KOPT-K1 (cell line): ENCODE measurements around the gene BPTF.
"Not testable (repeated sequence)": the region's sequence is repeated elsewhere in the genome, so short reads cannot be mapped to it uniquely, and the experiment has no call there.

Experiments used
- H3K27ac ChIP-seq: fragments of 200-600 bp; sonication (generic); 2 replicates; pipeline ENCODE4 v1.5.1; 2016; ENCODE audit warnings: antibody characterized with exemption, mild to moderate bottlenecking, low read depth, low read length; ENCODE audit not compliant: poor library complexity, severe bottlenecking
- H3K36me3 ChIP-seq: fragments of 200-600 bp; sonication (generic); 2 replicates; pipeline ENCODE4 v1.5.1; 2017; ENCODE audit warnings: antibody characterized with exemption, mild to moderate bottlenecking, low read length, moderate library complexity; ENCODE audit not compliant: insufficient read depth
- H3K9me3 ChIP-seq: fragments of 200-600 bp; sonication (generic); 2 replicates; pipeline ENCODE4 v1.5.1; 2017; ENCODE audit warnings: antibody characterized with exemption, low read length, mild to moderate bottlenecking; ENCODE audit not compliant: insufficient read depth, poor library complexity, severe bottlenecking

Gene BPTF

DNA sequence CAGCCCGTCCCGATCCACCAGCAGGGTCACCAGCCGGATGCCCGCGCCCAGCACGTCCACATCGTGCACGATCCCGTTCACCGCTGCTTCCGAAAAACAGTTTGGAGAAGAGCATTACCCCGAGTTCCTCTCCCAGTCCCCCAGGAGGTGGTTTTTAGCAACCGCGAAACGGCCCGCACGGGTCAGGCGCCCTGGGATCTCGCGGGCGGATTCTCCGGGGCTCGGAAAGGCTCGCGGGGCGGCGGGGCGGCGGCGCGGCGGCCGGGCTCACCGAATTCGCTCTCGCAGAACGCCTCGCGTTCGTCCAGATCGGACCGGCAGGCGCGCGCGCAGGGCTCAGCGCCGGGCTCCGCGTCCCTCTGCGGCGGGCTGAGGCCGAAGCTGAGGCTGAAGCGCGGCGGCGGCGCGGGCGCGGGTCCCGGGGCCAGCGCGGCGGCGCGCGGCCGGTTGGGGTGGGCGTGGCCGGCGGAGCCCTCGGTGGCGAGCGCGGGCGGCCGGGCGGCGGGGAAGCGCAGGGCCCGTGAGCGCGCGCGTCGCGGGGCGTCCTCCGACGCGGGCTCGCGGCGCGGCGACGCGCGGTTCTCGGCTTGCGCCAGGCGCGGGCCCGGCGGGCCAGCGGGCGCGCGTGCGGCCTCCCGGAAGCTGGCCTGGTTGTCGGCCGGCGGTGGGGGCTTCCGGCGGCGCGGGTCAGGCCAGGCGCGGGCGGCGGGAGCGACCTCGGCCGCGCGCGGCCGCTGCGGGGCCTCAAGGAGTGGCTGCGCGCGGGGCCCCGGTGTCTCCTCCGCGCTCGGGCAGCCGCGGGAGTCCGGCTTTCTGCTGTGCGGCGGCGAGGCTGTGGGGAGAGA is 168.1 kb downstream of the BPTF start:
- no peaks in the 10 kb centered on the region for H3K9me3 ChIP-seq
- H3K36me3 ChIP-seq: no peaks in the 10 kb centered on the region
- H3K27ac ChIP-seq: peak overlapping the region; percentile 47

DNA sequence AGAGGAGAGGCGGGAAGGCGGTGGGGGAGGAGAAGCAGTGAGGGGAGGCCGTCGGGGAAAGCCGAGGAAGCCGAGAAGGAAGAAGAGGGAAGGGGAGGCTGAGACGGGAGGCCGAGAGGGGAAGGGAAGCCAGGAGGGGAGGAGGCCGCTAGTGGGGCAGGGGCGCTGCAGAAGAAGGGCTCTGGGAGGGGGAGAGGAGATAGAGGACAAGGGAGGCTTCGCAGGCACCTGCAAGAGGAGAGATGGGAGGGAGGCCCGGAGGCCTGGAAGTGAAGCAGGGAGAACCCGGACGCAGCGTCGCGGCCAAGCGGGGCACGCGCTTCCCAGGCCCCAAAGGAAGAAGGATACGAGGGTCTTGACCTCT is 168.7 kb downstream of the BPTF start:
- H3K9me3 ChIP-seq: no peaks in the 10 kb centered on the region
- H3K36me3 ChIP-seq: no peaks in the 10 kb centered on the region
- peak overlapping the region; percentile 47 for H3K27ac ChIP-seq

DNA sequence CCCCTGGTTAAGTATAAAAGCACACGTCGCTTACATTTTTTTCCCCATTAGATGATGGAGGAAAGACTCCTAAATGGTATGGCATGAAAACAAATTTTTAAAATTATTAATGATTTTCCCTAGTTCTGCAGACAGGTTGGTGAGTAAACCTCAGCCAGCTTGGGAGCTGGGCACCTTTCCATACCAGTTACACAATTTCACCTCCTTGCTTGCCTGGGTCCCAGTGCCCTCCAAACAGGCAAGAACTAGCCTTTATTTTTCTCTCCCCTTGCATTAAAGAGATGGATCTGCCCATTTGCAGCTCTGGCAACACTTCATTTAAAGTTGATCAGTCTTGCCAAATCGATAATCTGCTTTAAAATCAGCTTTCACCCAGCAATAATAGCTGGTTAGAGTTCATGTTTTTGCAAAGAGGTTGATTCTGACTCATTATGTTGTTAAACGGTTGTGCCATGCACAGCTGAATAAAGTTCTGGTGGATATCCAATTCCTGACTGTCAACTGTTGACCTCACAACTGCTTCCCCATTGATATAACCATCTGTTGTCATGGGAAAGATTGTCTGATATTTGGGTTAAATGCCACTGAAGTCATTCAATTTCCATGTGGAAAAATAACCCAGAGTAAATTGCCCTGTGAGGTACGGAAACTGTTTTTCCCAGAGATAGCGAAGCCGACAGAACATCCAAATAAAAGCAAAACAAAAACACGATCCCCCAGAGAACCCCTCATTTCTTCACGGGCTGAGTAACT is 169.7 kb downstream of the BPTF start:
- H3K9me3 ChIP-seq: no peaks in the 10 kb centered on the region
- no peak overlapping the region for H3K27ac ChIP-seq
- no peaks in the 10 kb centered on the region for H3K36me3 ChIP-seq

DNA sequence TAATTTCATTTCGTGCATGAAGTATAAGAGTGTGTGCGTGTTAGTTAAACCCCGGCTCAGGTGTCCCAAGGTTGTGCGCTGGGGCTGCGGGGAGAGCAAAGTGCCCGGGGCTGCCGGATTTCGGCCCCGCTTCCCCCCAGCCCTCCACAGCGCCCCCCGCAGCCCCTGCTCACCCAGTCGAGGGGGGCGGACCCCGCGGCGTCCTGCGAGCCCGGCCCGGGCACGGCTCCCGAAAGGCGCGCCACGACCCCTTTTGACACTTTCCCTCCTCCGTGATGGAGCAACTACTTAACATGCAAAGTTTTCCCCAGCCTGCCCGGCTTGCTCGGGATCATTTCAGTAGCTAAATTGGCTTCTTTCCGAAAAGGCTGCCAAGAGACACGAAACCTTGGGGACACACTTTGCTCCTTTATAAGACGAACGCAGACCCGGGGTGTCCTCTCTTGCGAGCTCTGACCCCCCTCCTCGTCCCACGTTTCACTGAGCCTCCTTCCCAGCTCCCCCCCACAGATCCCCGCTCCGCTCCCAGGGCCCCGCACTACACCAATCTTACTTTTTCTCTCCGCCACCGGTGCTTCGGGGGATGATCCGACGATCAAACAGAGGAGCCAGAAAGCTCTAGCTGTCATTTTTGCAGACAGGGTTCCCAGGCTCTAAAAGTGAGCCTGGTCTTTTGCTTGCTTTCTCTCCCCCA is 170.4 kb downstream of the BPTF start:
- no peaks in the 10 kb centered on the region for H3K9me3 ChIP-seq
- no peak overlapping the region for H3K27ac ChIP-seq
- no peaks in the 10 kb centered on the region for H3K36me3 ChIP-seq

DNA sequence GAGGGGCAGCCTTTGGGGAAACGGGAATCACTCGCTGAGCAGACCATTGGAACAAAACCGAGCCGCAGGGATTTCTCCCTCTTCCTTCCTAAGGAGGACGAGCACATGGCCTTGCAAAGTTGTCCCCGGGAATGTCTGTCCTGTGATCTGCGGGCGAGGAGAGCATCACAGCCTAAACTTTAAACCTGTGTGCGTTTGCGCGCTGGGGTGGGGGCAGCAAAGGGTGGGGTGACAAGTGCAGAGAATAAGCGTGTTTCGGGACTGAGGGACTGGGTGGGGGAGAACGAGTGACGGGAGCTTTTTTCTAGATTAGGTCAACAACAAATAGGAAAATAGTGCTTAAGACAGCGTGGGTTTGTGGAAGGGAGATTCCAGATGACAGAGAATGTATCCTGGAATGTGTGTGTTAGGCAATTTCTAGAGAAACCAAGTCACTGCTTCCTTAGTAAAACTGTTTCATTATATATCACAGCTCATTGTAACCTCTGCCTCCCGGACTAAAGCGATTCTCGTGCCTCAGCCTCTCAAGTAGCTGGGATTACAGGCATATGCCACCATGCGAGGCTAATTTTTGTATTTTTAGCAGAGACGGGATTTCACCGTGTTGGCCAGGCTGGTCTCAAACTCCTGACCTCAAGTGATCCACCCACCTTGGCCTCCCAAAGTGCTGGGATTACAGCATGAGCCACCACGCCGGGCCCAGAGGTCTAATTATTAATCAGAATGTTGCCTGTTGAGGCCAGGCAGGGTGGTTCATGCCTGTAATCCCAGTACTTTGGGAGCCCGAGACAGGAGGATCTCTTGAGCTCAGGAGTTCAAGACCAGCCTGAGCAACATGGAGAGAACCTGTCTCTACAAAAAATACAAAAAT is 171.2 kb downstream of the BPTF start, which contains the start of gene C17orf58:
C17orf58 (minus strand) TSS at position 169 of the 871 bp plus-strand sequence. CDS start 271 bp downstream, outside the sequence.
- not testable (repeated sequence) for H3K36me3 ChIP-seq, H3K27ac ChIP-seq, H3K9me3 ChIP-seq

DNA sequence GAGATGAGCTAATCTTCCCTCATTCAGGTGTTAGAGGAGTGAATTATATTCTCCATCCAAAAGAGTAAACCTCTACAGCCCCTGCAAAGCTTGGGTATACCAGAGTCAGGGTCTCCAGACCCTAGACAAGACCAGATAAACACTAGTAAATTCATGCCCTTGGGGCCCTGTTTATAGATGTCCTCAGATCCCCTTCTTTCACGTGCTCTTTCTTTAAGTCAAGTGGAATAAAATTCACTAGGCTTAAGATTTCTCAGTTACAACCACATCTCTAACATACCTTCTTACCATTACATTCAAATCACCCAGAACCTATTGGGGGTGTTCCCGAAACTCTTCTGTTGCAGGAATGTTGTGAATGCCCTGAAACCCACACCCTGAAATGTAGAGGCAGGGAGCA is 173.2 kb downstream of the BPTF start:
- Histone ChIP-seq H3K27ac (no peak overlapping the region), H3K36me3 (no peaks in the 10 kb centered on the region), H3K9me3 (no peaks in the 10 kb centered on the region)

DNA sequence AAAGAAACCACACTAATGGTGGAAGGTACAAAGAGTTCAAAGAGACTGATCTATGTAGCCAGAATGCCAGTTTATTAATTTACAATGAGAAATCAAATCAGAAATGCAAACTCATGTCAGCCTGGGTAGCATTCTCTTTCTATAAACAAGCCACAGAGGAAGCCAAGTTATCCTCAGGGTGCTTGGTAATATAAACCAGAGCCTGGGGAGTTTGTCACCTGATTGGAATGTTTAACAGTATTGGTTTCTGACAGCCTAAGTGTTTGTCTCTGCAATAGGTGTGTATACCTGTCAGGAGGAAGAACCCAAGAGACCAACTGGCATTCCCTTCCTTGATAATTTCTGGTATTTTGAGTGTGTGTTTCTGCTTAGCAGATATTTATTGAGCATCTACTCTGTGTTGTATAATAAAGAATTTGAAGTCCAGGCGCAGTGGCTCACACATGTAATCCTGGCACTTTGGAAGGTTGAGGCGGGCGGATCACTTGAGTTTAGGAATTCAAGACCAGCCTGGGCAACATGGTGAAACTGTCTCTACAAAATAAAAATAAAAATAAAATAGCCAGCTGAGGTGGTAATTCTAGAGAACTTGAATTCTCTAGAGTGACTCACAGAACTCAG is 174.1 kb downstream of the BPTF start:
- H3K27ac ChIP-seq: no peak overlapping the region
- H3K9me3 ChIP-seq: no peaks in the 10 kb centered on the region
- H3K36me3 ChIP-seq: no peaks in the 10 kb centered on the region

DNA sequence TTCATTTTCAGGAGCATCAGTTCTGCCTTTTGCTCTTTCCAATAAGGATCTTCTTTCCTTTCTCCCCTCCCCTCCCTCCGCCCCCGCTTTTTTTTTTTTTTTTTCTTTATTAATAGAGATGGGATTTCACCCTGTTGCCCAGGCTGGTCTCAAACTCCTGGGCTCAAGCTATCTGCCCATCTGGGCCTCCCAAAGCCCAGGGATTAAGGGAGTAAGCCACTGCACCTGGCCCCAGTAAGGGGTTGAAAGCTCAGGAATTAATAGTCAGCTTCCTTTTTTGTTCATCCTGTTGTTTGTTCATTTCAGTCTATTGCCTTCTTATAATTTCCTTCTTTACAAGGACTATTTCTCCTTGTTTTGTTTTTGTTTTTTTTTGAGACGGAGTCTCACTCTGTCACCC is 178.9 kb downstream of the BPTF start:
- Histone ChIP-seq H3K27ac (no peak overlapping the region), H3K36me3 (no peaks in the 10 kb centered on the region), H3K9me3 (no peaks in the 10 kb centered on the region)

DNA sequence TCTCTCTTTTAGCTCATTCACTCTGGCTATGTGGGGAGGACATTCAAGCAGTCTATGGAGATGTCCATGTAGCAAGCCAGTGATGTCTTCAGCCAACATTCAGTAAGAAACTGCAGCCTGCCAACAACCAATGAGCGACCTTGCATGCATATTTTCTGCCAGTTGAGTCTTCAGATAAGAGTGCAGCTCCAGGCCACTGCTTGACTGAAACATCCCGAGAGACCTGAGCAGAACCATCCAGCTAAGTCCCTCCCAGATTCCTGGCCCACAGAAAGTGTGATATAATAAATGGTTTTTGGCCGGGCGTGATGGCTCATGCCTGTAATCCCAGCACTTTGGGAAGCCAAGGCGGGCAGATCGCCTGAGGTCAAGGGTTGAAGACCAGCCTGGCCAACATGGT is 181.5 kb downstream of the BPTF start:
- Histone ChIP-seq H3K27ac (no peak overlapping the region), H3K9me3 (no peaks in the 10 kb centered on the region), H3K36me3 (no peaks in the 10 kb centered on the region)

DNA sequence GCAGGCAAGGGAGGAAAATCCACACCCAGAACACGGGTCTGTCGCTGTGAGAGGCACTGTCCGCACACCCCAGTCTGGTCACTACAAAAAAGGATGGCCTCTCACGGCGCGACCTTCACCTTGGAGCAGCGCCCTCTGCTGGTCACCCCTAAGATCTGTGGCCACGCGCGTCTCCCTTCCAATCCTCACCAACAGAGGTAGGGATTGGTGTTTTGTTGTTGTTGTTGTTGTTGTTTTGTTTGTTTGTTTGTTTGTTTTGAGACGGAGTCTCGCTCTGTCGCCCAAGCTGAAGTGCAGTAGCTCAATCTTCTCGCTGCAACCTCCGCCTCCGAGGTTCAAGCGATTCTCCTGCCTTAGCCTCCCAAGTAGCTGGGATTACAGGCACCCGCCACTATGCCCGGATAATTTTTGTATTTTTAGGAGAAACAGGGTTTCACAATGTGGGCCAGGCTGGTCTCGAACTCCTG is 185.9 kb downstream of the BPTF start:
- no peaks in the 10 kb centered on the region for H3K36me3 ChIP-seq
- H3K27ac ChIP-seq: no peak overlapping the region
- H3K9me3 ChIP-seq: no peaks in the 10 kb centered on the region

DNA sequence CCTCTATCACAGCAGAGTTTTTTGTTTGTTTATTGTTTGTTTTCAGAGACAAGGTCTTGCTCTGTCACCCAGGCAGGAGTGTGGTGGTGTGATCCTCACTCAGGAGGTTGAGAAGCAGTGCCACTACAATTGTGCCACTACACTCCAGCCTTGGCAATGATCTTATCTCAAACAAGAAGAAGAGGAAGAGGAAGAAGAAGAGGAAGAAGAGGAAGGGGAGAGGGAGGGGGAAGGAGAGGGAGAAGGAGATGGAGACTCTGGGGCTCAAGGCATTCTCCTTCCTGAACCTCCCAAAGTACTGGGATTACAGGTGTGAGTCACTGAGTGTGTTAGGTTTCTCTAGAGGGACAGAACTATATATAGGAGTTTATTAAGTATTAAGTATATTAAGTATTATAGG is 188.1 kb downstream of the BPTF start:
- H3K9me3 ChIP-seq: no peaks in the 10 kb centered on the region
- H3K27ac ChIP-seq: no peak overlapping the region
- no peaks in the 10 kb centered on the region for H3K36me3 ChIP-seq

DNA sequence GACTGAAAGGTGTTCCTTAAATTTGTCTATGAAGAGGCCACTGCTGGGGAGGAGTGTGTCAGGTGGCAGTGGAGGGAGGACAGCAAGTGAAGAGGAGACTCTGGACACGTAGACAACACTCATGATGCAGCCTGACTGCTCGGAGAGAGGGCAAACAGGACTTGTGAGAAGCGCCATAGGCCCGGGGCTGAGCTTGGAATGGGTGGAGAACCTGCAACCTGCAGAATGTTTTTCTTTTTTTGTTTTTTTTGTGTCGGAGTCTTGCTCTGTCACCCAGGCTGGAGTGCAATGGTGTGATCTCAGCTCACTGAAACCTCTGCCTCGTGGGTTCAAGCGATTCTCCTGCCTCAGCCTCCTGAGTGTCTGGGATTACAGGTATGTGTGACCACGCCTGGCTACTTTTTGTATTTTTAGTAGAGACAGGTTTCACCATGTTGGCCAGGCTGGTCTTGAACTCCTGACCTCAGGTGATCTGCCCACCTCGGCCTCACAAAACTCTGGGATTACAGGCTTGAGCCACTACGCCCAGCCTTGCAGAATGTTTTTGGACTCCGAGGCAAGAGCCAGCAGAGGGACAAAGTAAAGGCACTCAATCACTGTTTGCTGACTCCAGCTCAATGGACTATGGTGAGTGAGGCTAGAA is 189.9 kb downstream of the BPTF start:
- H3K36me3 ChIP-seq: no peaks in the 10 kb centered on the region
- no peaks in the 10 kb centered on the region for H3K9me3 ChIP-seq
- no peak overlapping the region for H3K27ac ChIP-seq

DNA sequence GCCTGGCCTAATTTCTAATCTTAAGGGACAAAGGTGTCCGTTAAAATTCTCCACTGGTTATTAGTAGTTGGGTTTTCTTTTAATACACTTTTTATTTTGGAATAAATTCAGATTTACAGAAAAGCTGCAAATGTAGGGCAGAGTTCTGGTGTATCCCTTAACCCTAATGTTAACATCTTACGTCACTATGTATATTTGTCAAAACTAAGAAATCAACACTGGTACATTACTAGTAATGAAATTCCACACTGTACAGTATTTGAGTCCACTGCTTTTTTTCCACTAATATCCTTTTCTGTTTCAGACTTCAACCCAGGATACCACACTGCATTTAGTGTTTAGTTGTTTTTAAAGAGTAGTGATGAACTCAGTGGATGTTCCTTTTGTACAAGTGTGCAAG is 191.5 kb downstream of the BPTF start:
- Histone ChIP-seq H3K27ac (no peak overlapping the region), H3K9me3 (no peaks in the 10 kb centered on the region), H3K36me3 (no peaks in the 10 kb centered on the region)

DNA sequence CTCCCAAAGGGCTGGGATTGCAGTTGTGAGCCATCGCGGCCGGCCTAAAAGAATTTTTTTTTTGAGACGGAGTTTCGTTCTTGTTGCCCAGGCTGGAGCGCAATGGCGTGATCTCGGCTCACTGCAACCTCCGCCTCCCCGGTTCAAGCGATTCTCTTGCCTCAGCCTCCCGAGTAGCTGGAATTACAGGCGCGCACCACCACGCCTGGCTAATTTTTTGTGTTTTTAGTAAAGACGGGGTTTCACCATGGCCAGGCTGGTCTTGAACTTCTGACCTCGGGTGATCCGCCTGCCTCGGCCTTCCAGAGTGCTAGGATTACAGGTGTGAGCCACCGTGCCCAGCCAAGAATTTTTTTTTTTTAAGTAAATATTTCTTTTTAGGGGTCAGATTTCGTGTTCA is 193.2 kb downstream of the BPTF start:
- H3K36me3 ChIP-seq: not testable (repeated sequence)

More for the DNA sequence above, 193.2 kb downstream of the BPTF start:
- H3K27ac ChIP-seq, H3K9me3 ChIP-seq: not testable (repeated sequence)
